Smooth muscle cell (in vitro differentiated cells): Measurements from ENCODE around the gene MEMO1. TPM values are rescaled to one million over a fixed set of nuclear protein-coding genes. Genes with fewer than 3 reads are reported as not detected.
A peak's percentile ranks its signal among the peaks of the same experiment; 100 is the strongest.
"Not testable (repeated sequence)": the region's sequence is repeated elsewhere in the genome, so short reads cannot be mapped to it uniquely, and the experiment has no call there.

ENCODE experiments used
- DNase-seq: peaks from one replicate; lab custom pipeline; 2025; ENCODE audit not compliant: unreplicated experiment; lab: John Stamatoyannopoulos, UW
- H2AFZ ChIP-seq: fragments of 200-600 bp; sonication (generic); 2 replicates; pipeline ENCODE4 v1.6.0; 2016; ENCODE audit warnings: antibody characterized with exemption, low read depth, mild to moderate bottlenecking
- H3F3A ChIP-seq: fragments of 200-600 bp; sonication (generic); 2 replicates; pipeline ENCODE4 v1.6.0; 2017; ENCODE audit warnings: antibody characterized with exemption, low read depth
- H3K27ac ChIP-seq: fragments of 200-600 bp; sonication (generic); 2 replicates; pipeline ENCODE4 v1.5.1; 2016; ENCODE audit warnings: low read depth, mild to moderate bottlenecking
- H3K27me3 ChIP-seq: fragments of 200-600 bp; sonication (generic); 2 replicates; pipeline ENCODE4 v1.6.1; 2016; ENCODE audit warnings: low read depth, mild to moderate bottlenecking
- H3K36me3 ChIP-seq: fragments of 200-600 bp; sonication (generic); 2 replicates; pipeline ENCODE4 v1.5.1; 2016; ENCODE audit warnings: low read depth
- H3K4me1 ChIP-seq: fragments of 200-600 bp; sonication (generic); 2 replicates; pipeline ENCODE4 v1.5.1; 2016; ENCODE audit warnings: low read depth
- H3K4me2 ChIP-seq: fragments of 200-600 bp; sonication (generic); 2 replicates; pipeline ENCODE4 v1.6.0; 2016; ENCODE audit warnings: mild to moderate bottlenecking
- H3K4me3 ChIP-seq: fragments of 200-600 bp; sonication (generic); 2 replicates; pipeline ENCODE4 v1.5.1; 2016; ENCODE audit warnings: mild to moderate bottlenecking
- H3K79me2 ChIP-seq: fragments of 200-600 bp; sonication (generic); 2 replicates; pipeline ENCODE4 v1.6.0; 2016; ENCODE audit warnings: low read depth, mild to moderate bottlenecking
- H3K9ac ChIP-seq: fragments of 200-600 bp; sonication (generic); 2 replicates; pipeline ENCODE4 v1.6.0; 2016; ENCODE audit warnings: low read depth
- H3K9me3 ChIP-seq: fragments of 200-600 bp; sonication (generic); replicated peaks from 2 replicates; pipeline ENCODE4 v1.5.1; 2016; ENCODE audit warnings: low read depth
- H4K20me1 ChIP-seq: fragments of 200-600 bp; sonication (generic); 2 replicates; pipeline ENCODE4 v1.6.0; 2016; ENCODE audit warnings: low read depth
- WGBS: methylation state at CpG from one replicate; pipeline ENCODE4 v1.1.7; 2016; ENCODE audit warnings: low lambda C conversion rate; 5-methylcytosine and 5-hydroxymethylcytosine counted together
- polyA plus RNA-seq: library from polyadenylated mRNA; unstranded; fragments of >200 nt; fragmentation: Nextera tagmentation; extraction: Ambion mirVana; gene quantifications from 2 replicates; pipeline ENCODE4 v1.2.1, GENCODE V29; 2016
- total RNA-seq: library from RNA; depleted of rRNA; stranded (reverse); fragments of >200 nt; gene quantifications from 2 replicates; pipeline ENCODE4 v1.2.3, GENCODE V29; 2014
- TF ChIP-seq, protein P1 (sequence below): fragments of 200-600 bp; sonication (generic); IDR thresholded peaks from 2 replicates; pipeline ENCODE4 v1.5.1; 2017; ENCODE audit warnings: borderline replicate concordance, mild to moderate bottlenecking, antibody characterized with exemption; ENCODE audit not compliant: insufficient read depth, poor library complexity, severe bottlenecking

MEMO1 gene
- total and polyA plus RNA-seq, 2 experiments from 2014 or later = 32.2 to 33.4 TPM

DNA sequence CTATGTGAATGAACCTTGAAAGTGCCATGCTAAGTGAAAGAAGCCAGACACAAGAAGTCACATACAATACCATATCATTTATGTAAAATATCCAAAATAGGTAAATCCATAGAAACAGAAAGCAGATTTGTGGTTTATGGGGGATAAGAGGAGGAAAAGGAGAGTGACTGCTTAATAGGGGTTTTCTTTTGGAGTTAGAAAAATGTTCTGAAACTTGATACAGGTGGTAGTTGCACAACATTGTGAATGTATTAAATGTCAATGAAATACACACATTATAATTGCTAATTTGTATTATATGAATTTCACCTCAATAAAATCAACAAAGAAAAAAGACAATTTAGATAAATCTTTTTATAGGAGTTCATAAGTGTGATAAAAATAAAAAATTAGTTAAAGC, 37.1 kb downstream of the MEMO1 start:
- H3K27ac ChIP-seq = no peak overlapping the region
- H3K4me1 ChIP-seq = no peaks in the 10 kb centered on the region
- H3K36me3 ChIP-seq = no peaks in the 10 kb centered on the region
- peaks cover 100% of the 10 kb centered on the region for H3K79me2 ChIP-seq
- H3K9ac ChIP-seq = no peak overlapping the region
- no peak for DNase-seq
- H3F3A ChIP-seq = no peaks in the 10 kb centered on the region
- H3K9me3 ChIP-seq = no peaks in the 10 kb centered on the region
- no peaks in the 10 kb centered on the region for H3K27me3 ChIP-seq
- no peak overlapping the region for H2AFZ ChIP-seq
- H3K4me2 ChIP-seq = no peak overlapping the region
- TF ChIP-seq, protein P1, sequence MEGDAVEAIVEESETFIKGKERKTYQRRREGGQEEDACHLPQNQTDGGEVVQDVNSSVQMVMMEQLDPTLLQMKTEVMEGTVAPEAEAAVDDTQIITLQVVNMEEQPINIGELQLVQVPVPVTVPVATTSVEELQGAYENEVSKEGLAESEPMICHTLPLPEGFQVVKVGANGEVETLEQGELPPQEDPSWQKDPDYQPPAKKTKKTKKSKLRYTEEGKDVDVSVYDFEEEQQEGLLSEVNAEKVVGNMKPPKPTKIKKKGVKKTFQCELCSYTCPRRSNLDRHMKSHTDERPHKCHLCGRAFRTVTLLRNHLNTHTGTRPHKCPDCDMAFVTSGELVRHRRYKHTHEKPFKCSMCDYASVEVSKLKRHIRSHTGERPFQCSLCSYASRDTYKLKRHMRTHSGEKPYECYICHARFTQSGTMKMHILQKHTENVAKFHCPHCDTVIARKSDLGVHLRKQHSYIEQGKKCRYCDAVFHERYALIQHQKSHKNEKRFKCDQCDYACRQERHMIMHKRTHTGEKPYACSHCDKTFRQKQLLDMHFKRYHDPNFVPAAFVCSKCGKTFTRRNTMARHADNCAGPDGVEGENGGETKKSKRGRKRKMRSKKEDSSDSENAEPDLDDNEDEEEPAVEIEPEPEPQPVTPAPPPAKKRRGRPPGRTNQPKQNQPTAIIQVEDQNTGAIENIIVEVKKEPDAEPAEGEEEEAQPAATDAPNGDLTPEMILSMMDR = no peak
- peaks cover 91% of the 10 kb centered on the region for H4K20me1 ChIP-seq
- no peak overlapping the region for H3K4me3 ChIP-seq

DNA sequence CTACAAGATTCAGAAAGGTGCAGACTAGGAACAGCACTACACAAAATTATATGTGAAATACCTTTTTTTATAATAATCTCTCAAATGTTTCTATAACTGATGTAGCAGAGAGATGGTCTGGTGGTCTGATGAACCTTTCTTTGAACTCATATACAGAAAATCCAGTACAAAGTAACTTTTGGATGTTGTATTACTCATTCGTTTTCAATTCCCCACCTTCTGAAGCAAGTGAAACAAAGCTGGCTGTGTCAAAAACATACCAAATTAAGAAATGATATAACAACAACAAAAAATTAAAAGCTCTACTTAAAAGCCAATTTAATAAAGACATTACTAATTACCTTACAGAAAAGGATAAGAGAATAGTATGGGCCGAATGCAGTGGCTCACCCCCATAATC, 38.7 kb downstream of the MEMO1 start:
- H3K36me3 ChIP-seq = no peaks in the 10 kb centered on the region
- DNase-seq = no peak
- H3K4me2 ChIP-seq = no peak overlapping the region
- 98% methylated on average over 2 of the region's 2 CpGs for whole genome bisulfite sequencing
- H3F3A ChIP-seq = no peaks in the 10 kb centered on the region
- peaks cover 100% of the 10 kb centered on the region for H3K79me2 ChIP-seq
- H3K27me3 ChIP-seq = no peaks in the 10 kb centered on the region
- H3K4me3 ChIP-seq = no peak overlapping the region
- H3K9me3 ChIP-seq = no peaks in the 10 kb centered on the region
- TF ChIP-seq, protein P1 = no peak
- H4K20me1 ChIP-seq = peaks cover 92% of the 10 kb centered on the region
- H2AFZ ChIP-seq = no peak overlapping the region
- no peak overlapping the region for H3K9ac ChIP-seq
- H3K4me1 ChIP-seq = no peaks in the 10 kb centered on the region
- H3K27ac ChIP-seq = no peak overlapping the region

DNA sequence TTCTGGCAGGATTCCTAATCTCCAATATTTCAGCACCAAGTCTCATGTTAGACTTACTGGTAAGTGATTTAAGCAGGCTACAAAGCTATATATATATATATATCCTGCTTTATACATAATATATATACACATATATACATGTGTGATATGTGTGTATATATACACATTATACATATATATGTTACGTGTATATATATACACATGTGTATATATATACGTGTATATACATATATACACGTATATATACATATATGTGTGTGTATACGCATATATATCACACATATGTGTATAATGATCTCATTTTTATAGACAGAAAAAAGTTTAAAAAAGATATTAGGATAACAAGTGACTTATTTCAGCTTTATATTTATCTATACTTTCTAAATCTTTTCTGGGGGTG, 41.6 kb downstream of the MEMO1 start:
- H3K4me3 ChIP-seq = no peak overlapping the region

DNA sequence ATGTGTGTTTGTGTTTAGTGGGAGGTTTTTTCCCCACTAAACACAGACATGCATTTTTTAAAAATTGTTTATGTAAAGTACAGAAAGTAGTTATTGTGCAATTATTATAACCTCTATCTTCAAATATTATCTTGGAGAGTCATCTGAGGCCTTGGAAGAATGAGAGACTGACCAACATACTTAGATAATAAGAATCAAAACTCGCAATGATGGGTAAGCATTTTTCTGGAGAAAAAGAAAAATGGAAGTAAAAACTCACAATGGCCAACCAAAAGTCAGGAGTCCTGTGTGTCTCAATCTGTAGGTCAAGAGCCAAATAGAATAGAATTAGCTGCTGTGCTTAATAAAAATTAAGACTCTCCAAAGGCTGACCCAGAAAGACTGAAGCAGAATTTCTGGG, 43.0 kb downstream of the MEMO1 start:
- Histone ChIP-seq H2AFZ (no peak overlapping the region), H3K4me3 (no peak overlapping the region), H3K36me3 (no peaks in the 10 kb centered on the region), H3K9me3 (no peaks in the 10 kb centered on the region), H3K9ac (no peak overlapping the region), H3K79me2 (peaks cover 100% of the 10 kb centered on the region), H3K27me3 (no peaks in the 10 kb centered on the region), H3K27ac (peak overlapping the region; percentile 4), H3F3A (no peaks in the 10 kb centered on the region), H4K20me1 (peaks cover 89% of the 10 kb centered on the region), H3K4me2 (no peak overlapping the region), H3K4me1 (no peaks in the 10 kb centered on the region)
- TF ChIP-seq, protein P1 = no peak
- WGBS = 80% methylated on average over 1 of the region's 1 CpG
- no peak for DNase-seq

More for the DNA sequence above, 41.6 kb downstream of the MEMO1 start:
- no peak overlapping the region for H3K9ac ChIP-seq
- no peaks in the 10 kb centered on the region for H3K9me3 ChIP-seq
- WGBS = 96% methylated on average over 4 of the region's 4 CpGs
- no peaks in the 10 kb centered on the region for H3K27me3 ChIP-seq
- H3K27ac ChIP-seq = no peak overlapping the region
- no peaks in the 10 kb centered on the region for H3K4me1 ChIP-seq
- TF ChIP-seq, protein P1 = no peak
- peaks cover 100% of the 10 kb centered on the region for H3K79me2 ChIP-seq
- peaks cover 91% of the 10 kb centered on the region for H4K20me1 ChIP-seq
- no peaks in the 10 kb centered on the region for H3K36me3 ChIP-seq
- no peak overlapping the region for H3K4me2 ChIP-seq
- H2AFZ ChIP-seq = no peak overlapping the region
- no peaks in the 10 kb centered on the region for H3F3A ChIP-seq
- no peak for DNase-seq

DNA sequence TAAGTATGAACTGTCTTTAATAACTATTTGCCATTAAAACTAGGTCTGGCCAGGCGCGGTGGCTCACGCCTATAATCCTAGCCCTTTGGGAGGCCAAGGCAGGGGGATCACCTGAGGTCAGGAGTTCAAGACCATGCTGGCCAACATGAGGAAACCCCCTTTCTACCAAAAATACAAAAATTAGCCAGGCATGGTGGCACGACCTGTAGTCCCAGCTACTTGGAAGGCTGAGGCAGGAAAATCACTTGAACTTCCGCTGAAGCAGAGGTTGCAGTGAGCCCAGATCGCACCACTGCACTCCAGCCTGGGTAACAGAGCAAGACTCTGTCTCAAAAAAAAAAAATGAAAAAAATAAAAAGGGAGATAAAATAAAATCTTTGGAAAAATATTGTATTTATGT, 44.4 kb downstream of the MEMO1 start:
- WGBS = over 99% methylated on average over 6 of the region's 6 CpGs
- H3K79me2 ChIP-seq = peaks cover 100% of the 10 kb centered on the region

More for the DNA sequence above, 44.4 kb downstream of the MEMO1 start:
- not testable (repeated sequence) for H3K4me1 ChIP-seq, H3K4me3 ChIP-seq, H3K9ac ChIP-seq, H3K27me3 ChIP-seq, H3K4me2 ChIP-seq, H3K36me3 ChIP-seq, H3K27ac ChIP-seq, H3F3A ChIP-seq, H3K9me3 ChIP-seq, H2AFZ ChIP-seq, DNase-seq
- peaks cover 89% of the 10 kb centered on the region for H4K20me1 ChIP-seq
